Caco-2 (cell line): ENCODE data around the gene NBPF1. TPM values are rescaled to one million over a fixed set of nuclear protein-coding genes. Genes with fewer than 3 reads are reported as not detected.
"Not testable (repeated sequence)": the region's sequence is repeated elsewhere in the genome, so short reads cannot be mapped to it uniquely, and the experiment has no call there.

Experiments
- BruUV-seq: library from RNA; stranded (reverse); fragments of 400-500 nt; replicated peaks from 2 replicates; lab custom pipeline; 2021; lab: Mats Ljungman, UMichigan
- CTCF ChIA-PET: fragments of 300-600 bp; sonication (Branson Sonifier 250); formaldehyde crosslinking; loops from one replicate; lab custom pipeline; 2022; ENCODE audit warnings: antibody characterized with exemption; lab: Charles Lee
- POLR2A ChIA-PET: fragments of 300-600 bp; sonication (Branson Sonifier 250); formaldehyde crosslinking; loops from one replicate; lab custom pipeline; 2022; ENCODE audit warnings: antibody characterized with exemption; lab: Charles Lee
- DNase-seq, 2 experiments: peaks; one replicate each; pipeline versions ENCODE4 v3.0.0 to v3.0.0-alpha.2; 2020 to 2022
- H3K27me3 ChIP-seq: replicated peaks from 2 replicates; pipeline ENCODE4 v1.6.0; 2011; ENCODE audit warnings: low read length; ENCODE audit not compliant: control insufficient read depth, insufficient read depth
- H3K36me3 ChIP-seq: 2 replicates; pipeline ENCODE4 v1.5.1; 2011; ENCODE audit warnings: low read length; ENCODE audit not compliant: control insufficient read depth, insufficient read depth
- H3K4me1 ChIP-seq: fragments of 250-450 bp; sonication (Bioruptor Pico); 2 replicates; pipeline ENCODE4 v1.5.1; 2020; ENCODE audit warnings: mild to moderate bottlenecking
- H3K4me3 ChIP-seq: 2 replicates; pipeline ENCODE4 v1.5.1; 2011; ENCODE audit warnings: low read depth, mild to moderate bottlenecking, control low read depth, low read length
- H3K9me3 ChIP-seq: fragments of 250-450 bp; sonication (Bioruptor Pico); 2 replicates; pipeline ENCODE4 v1.5.1; 2020; ENCODE audit warnings: mild to moderate bottlenecking, moderate library complexity
- H3K27ac Mint-ChIP-seq: one replicate; pipeline ENCODE4 v1.8.0; 2022; ENCODE audit warnings: mixed read lengths; ENCODE audit not compliant: unreplicated experiment
- H3K27me3 Mint-ChIP-seq: one replicate; pipeline ENCODE4 v1.8.0; 2022; ENCODE audit warnings: mixed read lengths; ENCODE audit not compliant: insufficient read depth, unreplicated experiment
- H3K36me3 Mint-ChIP-seq: one replicate; pipeline ENCODE4 v1.8.0; 2022; ENCODE audit warnings: mild to moderate bottlenecking, mixed read lengths; ENCODE audit not compliant: insufficient read depth, unreplicated experiment
- H3K4me1 Mint-ChIP-seq: one replicate; pipeline ENCODE4 v1.8.0; 2022; ENCODE audit warnings: low read depth, mixed read lengths; ENCODE audit not compliant: unreplicated experiment
- H3K4me3 Mint-ChIP-seq: one replicate; pipeline ENCODE4 v1.8.0; 2022; ENCODE audit warnings: mild to moderate bottlenecking, moderate library complexity, mixed read lengths; ENCODE audit not compliant: unreplicated experiment
- H3K9me3 Mint-ChIP-seq: one replicate; pipeline ENCODE4 v1.8.0; 2022; ENCODE audit warnings: mixed read lengths; ENCODE audit not compliant: unreplicated experiment
- intact Hi-C: fragments of 100-400 bp; cut with micrococcal nuclease; formaldehyde crosslinking; loops from one replicate; pipeline ENCODE4 v1.10.0; 2022; ENCODE audit not compliant: unreplicated experiment
- total RNA-seq: library from RNA; stranded (reverse); gene quantifications from 2 replicates; pipeline ENCODE4 v1.2.3, GENCODE V29; 2022

The NBPF1 gene
- total RNA-seq, 1 experiment from 2014 or later: 59.3 TPM

- DNase-seq: peak; percentile 73 to 74
- H3K9me3 Mint-ChIP-seq, H3K9me3 ChIP-seq, H3K4me3 Mint-ChIP-seq, H3K27me3 ChIP-seq, H3K27me3 Mint-ChIP-seq, intact Hi-C loops, H3K36me3 ChIP-seq, POLR2A ChIA-PET, H3K27ac Mint-ChIP-seq, H3K4me1 ChIP-seq, CTCF ChIA-PET, H3K36me3 Mint-ChIP-seq, H3K4me1 Mint-ChIP-seq: not testable (repeated sequence)
- H3K4me3 ChIP-seq: peak within 1 kb of the TSS; percentile 30
- TSS peak; percentile 92 for BruUV-seq
Observed at GRCh38 chr1:16514107-16515055, 99.0 kb downstream of the NBPF1 start, which contains the start of gene RNU1-1. TSS of gene RNU1-1 (minus strand) at chr1:16514285.

DNA sequence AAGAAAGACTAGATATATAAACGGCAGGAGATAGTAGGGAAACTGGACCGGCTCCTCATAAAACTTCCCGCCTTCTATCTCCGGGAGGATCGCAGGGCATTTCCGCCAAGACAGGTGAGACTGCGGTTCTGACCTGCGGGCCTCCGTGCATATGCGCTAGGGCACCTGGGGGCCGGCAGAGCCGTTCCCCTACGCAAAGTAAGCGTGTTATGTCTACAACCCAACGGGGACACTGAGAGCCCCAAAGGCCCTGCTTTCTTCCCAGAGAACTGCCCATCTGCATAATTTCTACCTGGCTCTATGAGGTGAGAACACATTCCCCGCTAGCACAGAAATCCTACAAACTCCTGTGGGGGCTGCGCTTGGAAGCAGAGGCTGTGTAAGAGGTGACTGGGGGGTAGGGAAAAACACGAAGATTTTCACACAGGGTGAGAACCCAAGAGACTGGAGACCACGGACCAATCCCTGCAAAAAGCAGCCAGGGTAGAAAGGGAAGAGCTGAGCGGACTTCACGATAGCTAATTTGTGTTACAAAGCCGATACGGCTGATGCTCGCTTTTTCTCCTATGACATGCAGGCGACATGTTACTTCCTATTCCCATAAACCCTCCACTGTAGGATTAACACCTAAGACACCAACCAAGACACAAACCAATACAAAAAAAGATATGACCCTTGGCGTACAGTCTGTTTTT lies 99.8 kb downstream of the NBPF1 start:
- H3K36me3 Mint-ChIP-seq, H3K36me3 ChIP-seq, H3K4me1 Mint-ChIP-seq, CTCF ChIA-PET, H3K27ac Mint-ChIP-seq, POLR2A ChIA-PET, H3K4me3 Mint-ChIP-seq, H3K27me3 Mint-ChIP-seq, H3K9me3 Mint-ChIP-seq, intact Hi-C loops, H3K4me1 ChIP-seq, H3K27me3 ChIP-seq, H3K9me3 ChIP-seq: not testable (repeated sequence)
- peak overlapping the region; percentile 10; the same call in 1 of the 2 replicates for H3K4me3 ChIP-seq
- BruUV-seq: TSS peak; percentile 99
- peak; percentile 66 to 74 for DNase-seq

DNA sequence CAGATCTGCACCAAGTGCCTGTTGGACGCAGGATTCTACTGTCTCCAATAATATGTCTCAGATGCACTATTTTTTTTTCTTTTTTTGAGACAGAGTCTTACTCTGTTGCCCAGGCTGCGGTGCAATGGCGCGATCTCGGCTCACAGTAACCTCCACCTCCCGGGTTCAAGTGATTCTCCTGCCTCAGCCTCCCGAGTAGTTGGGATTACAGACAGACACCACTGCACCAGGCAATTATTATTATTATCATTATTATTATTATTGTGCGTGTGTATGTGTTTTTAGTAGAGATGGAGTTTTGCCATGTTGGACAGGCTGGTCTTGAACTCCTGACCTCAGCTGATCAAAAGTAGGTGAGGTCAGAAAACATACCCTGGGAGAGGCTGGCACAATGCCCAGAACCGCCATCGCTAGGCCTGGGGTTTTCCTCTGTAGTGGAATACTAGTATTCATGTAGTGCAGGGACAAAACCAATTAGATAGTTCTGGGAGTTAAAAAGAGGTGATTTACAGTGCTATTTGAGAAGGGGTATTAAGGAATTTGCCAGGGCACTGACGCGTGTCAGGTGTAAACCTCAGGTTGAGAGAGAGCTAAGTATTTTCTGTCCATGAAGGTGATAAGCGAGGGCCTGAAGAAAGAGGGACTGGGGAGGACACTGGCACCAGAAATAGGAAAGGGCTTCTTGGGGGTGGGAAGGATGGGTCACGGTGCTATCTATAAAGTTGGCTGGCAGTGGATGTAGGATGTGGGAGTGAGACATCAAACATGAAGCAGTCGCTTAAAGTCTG lies 100.5 kb downstream of the NBPF1 start:
- H3K36me3 ChIP-seq, H3K4me3 Mint-ChIP-seq, CTCF ChIA-PET, H3K27me3 Mint-ChIP-seq, H3K36me3 Mint-ChIP-seq, H3K9me3 ChIP-seq, BruUV-seq, POLR2A ChIA-PET, H3K4me1 ChIP-seq, H3K9me3 Mint-ChIP-seq, H3K27ac Mint-ChIP-seq, intact Hi-C loops, H3K27me3 ChIP-seq, H3K4me1 Mint-ChIP-seq, H3K4me3 ChIP-seq: not testable (repeated sequence)
- peak in 1 of 2 experiments; percentile 7 for DNase-seq

Other genes with a start within 250 kb of the NBPF1 start
- 93.8 and 98.7 TPM in 2 replicates for gene SZRD1, start 246.3 kb downstream of the NBPF1 start, total RNA-seq
- gene SPATA21, start 176.1 kb downstream of the NBPF1 start, total RNA-seq: not detected in 2 replicates
- 28.4 and 29.4 TPM in 2 replicates for gene NECAP2, start 172.8 kb downstream of the NBPF1 start, total RNA-seq
- gene RNU1-1, start 99.3 kb downstream of the NBPF1 start, total RNA-seq: 1,622 and 1,638 TPM in 2 replicates
- 1,622 and 1,638 TPM in 2 replicates for gene RNU1-3, start 53.4 kb upstream of the NBPF1 start, total RNA-seq
- 1,622 and 1,638 TPM in 2 replicates for gene RNU1-4, start 127.0 kb upstream of the NBPF1 start, total RNA-seq